Urinary bladder (tissue), 4 donors: ENCODE measurements around the gene THBS3. TPM values are rescaled to one million over a fixed set of nuclear protein-coding genes. Genes with fewer than 3 reads are reported as not detected.
"Not testable (repeated sequence)": the region's sequence is repeated elsewhere in the genome, so short reads cannot be mapped to it uniquely, and the experiment has no call there.

ENCODE experiments used
- DNase-seq: peaks from one replicate; pipeline ENCODE4 v3.0.0-alpha.2; 2015; ENCODE audit errors: extremely low spot score
- H3K27ac ChIP-seq: one replicate; pipeline ENCODE4 v1.5.1; 2013; ENCODE audit warnings: low read depth, mild to moderate bottlenecking, moderate library complexity
- H3K36me3 ChIP-seq: one replicate; pipeline ENCODE4 v1.6.1; 2013; ENCODE audit warnings: mild to moderate bottlenecking, moderate library complexity; ENCODE audit not compliant: insufficient read depth
- H3K4me1 ChIP-seq: one replicate; pipeline ENCODE4 v1.6.1; 2013; ENCODE audit warnings: mild to moderate bottlenecking, moderate library complexity; ENCODE audit not compliant: insufficient read depth
- H3K4me3 ChIP-seq: one replicate; pipeline ENCODE4 v1.5.1; 2013; ENCODE audit warnings: low read depth, low read length
- WGBS: extraction: QIAGEN DNeasy Blood & Tissue Kit; methylation state at CpG from one replicate; pipeline ENCODE4 v1.1.7; 2013; 5-methylcytosine and 5-hydroxymethylcytosine counted together
- polyA plus RNA-seq: library from polyadenylated mRNA; stranded (reverse); fragments of 200-250 nt; gene quantifications from one replicate; pipeline ENCODE4 v1.2.3, GENCODE V29; 2013
- small RNA-seq: library from RNA; depleted of rRNA; stranded (forward); fragments of <200 nt; gene quantifications from one replicate; pipeline ENCODE3, GENCODE V24; 2014
- total RNA-seq: library from RNA; depleted of rRNA; stranded (reverse); fragments of >200 nt; gene quantifications from one replicate; pipeline ENCODE4 v1.2.3, GENCODE V29; 2014
- donor health status: healthy with polysubstance abuse.
- donor health status: healthy.

THBS3 gene
- total and polyA plus RNA-seq, 2 donors = 24.5 to 57.2 TPM

- H3K4me3 ChIP-seq, H3K4me1 ChIP-seq, H3K27ac ChIP-seq, H3K36me3 ChIP-seq, DNase-seq: not testable (repeated sequence)
- WGBS = 91% methylated on average over 11 of the region's 11 CpGs
These were observed 43.1 kb downstream of the THBS3 start for GRCh38 chr1:155164625-155165024.

DNA sequence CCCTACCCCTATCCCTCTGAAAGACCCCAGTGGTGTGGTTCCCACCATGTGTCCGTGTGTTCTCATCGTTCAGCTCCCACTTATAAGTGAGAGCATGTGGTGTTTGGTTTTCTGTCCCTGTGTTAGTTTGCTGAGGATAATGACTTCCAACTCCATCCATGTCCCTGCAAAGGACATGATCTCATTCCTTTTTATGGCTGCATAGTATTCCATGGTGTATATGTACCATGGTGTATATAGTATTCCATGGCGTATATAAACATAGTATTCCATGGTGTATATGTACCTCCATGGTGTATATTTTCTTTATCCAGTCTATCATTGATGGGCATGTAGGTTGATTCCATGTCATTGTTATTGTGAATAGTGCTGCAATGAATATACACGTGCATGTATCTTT, 43.9 kb downstream of the THBS3 start:
- DNase-seq, H3K4me3 ChIP-seq, H3K4me1 ChIP-seq, H3K36me3 ChIP-seq, H3K27ac ChIP-seq: not testable (repeated sequence)
- WGBS = 95% methylated on average over 4 of the region's 4 CpGs

- WGBS = 98% methylated on average over 6 of the region's 6 CpGs
- not testable (repeated sequence) for H3K27ac ChIP-seq, H3K4me3 ChIP-seq, DNase-seq, H3K4me1 ChIP-seq, H3K36me3 ChIP-seq
These were observed 45.1 kb downstream of the THBS3 start for GRCh38 chr1:155162631-155163030.

DNA sequence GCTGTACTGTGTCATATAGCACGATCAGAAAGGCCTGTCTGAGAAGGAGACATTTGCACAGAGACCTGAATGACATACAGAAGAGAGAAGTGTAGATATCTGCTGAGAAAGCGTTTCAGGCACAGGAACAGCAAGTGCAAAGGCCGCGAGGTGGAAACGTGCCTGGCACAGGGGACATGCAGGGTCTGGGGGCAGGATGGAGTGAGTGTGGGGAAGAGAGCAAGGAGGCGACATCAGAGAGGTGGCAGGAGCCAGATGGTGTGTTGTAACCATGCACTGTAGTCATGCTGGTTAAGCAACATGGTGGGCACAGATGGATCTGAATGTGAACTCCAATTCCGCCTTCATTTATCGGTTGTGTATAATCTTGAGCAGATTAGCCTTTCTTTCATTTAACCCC, 47.6 kb downstream of the THBS3 start:
- H3K4me3 ChIP-seq = no peak overlapping the region
- WGBS = 73% methylated on average over 8 of the region's 8 CpGs
- DNase-seq = no peak
- no peaks in the 10 kb centered on the region for H3K36me3 ChIP-seq
- H3K27ac ChIP-seq = no peak overlapping the region
- no peaks in the 10 kb centered on the region for H3K4me1 ChIP-seq

- H3K4me1 ChIP-seq = no peaks in the 10 kb centered on the region
- H3K36me3 ChIP-seq = no peaks in the 10 kb centered on the region
- H3K4me3 ChIP-seq = no peak overlapping the region
- H3K27ac ChIP-seq = no peak overlapping the region
- 69% methylated on average over 1 of the region's 1 CpG for WGBS
- no peak for DNase-seq
These were observed 48.7 kb downstream of the THBS3 start for GRCh38 chr1:155158991-155159390.

GRCh38 chr1:155155996-155156643, 51.6 kb downstream of the THBS3 start:
- not testable (repeated sequence) for H3K4me3 ChIP-seq, DNase-seq, H3K4me1 ChIP-seq, H3K27ac ChIP-seq, H3K36me3 ChIP-seq
- WGBS = 66% methylated on average over 3 of the region's 3 CpGs

Small RNA genes lying within 50 kb of the gene (small RNA-seq; reads per million reads assigned to genes)
- not detected for gene HMGN2P18

Other genes with a start within 250 kb of the THBS3 start
- 10.8 TPM for gene PYGO2, start 246.1 kb downstream of the THBS3 start, total RNA-seq
- 29.2 TPM for gene PYGO2, start 246.1 kb downstream of the THBS3 start, polyA plus RNA-seq
- gene SHC1, start 237.2 kb downstream of the THBS3 start, total RNA-seq = 61.2 TPM
- gene SHC1, start 237.2 kb downstream of the THBS3 start, polyA plus RNA-seq = 110 TPM
- 38.4 TPM for gene CKS1B, start 233.2 kb downstream of the THBS3 start, total RNA-seq
- 54.9 TPM for gene CKS1B, start 233.2 kb downstream of the THBS3 start, polyA plus RNA-seq
- 10.5 TPM for gene FLAD1, start 224.6 kb downstream of the THBS3 start, total RNA-seq
- gene FLAD1, start 224.6 kb downstream of the THBS3 start, polyA plus RNA-seq = 27.9 TPM
- gene LENEP, start 214.3 kb downstream of the THBS3 start, total RNA-seq = not detected
- not detected for gene LENEP, start 214.3 kb downstream of the THBS3 start, polyA plus RNA-seq
- gene ZBTB7B, start 205.1 kb downstream of the THBS3 start, total RNA-seq = 14.7 TPM
- 52.0 TPM for gene ZBTB7B, start 205.1 kb downstream of the THBS3 start, polyA plus RNA-seq
- gene DCST2, start 174.1 kb downstream of the THBS3 start, total RNA-seq = 0.53 TPM
- gene DCST2, start 174.1 kb downstream of the THBS3 start, polyA plus RNA-seq = 1.2 TPM
- not detected for gene DCST1, start 174.1 kb downstream of the THBS3 start, total RNA-seq
- gene DCST1, start 174.1 kb downstream of the THBS3 start, polyA plus RNA-seq = not detected
- 38.3 TPM for gene ADAM15, start 156.6 kb downstream of the THBS3 start, total RNA-seq
- gene ADAM15, start 156.6 kb downstream of the THBS3 start, polyA plus RNA-seq = 118 TPM
- 7.5 TPM for gene EFNA4, start 144.2 kb downstream of the THBS3 start, total RNA-seq
- gene EFNA4, start 144.2 kb downstream of the THBS3 start, polyA plus RNA-seq = 8.1 TPM
- 1.2 TPM for gene EFNA3, start 129.1 kb downstream of the THBS3 start, total RNA-seq
- gene EFNA3, start 129.1 kb downstream of the THBS3 start, polyA plus RNA-seq = 2.3 TPM
- gene EFNA1, start 80.0 kb downstream of the THBS3 start, total RNA-seq = 31.1 TPM
- gene EFNA1, start 80.0 kb downstream of the THBS3 start, polyA plus RNA-seq = 44.6 TPM
- 19.5 TPM for gene SLC50A1, start 72.0 kb downstream of the THBS3 start, total RNA-seq
- gene SLC50A1, start 72.0 kb downstream of the THBS3 start, polyA plus RNA-seq = 31.7 TPM
- 15.8 TPM for gene DPM3, start 67.4 kb downstream of the THBS3 start, total RNA-seq
- gene DPM3, start 67.4 kb downstream of the THBS3 start, polyA plus RNA-seq = 205 TPM
- 53.0 TPM for gene KRTCAP2, start 34.6 kb downstream of the THBS3 start, total RNA-seq
- gene KRTCAP2, start 34.6 kb downstream of the THBS3 start, polyA plus RNA-seq = 266 TPM
- 0.85 TPM for gene TRIM46, start 34.0 kb downstream of the THBS3 start, total RNA-seq
- 1.1 TPM for gene TRIM46, start 34.0 kb downstream of the THBS3 start, polyA plus RNA-seq
- gene MTX1, start 798 bp upstream of the THBS3 start, total RNA-seq = 13.6 TPM
- gene MTX1, start 798 bp upstream of the THBS3 start, polyA plus RNA-seq = 40.2 TPM
- gene ENTREP3, start 47.6 kb upstream of the THBS3 start, total RNA-seq = 2.6 TPM
- gene ENTREP3, start 47.6 kb upstream of the THBS3 start, polyA plus RNA-seq = 37.8 TPM
- gene SCAMP3, start 54.5 kb upstream of the THBS3 start, total RNA-seq = 13.1 TPM
- gene SCAMP3, start 54.5 kb upstream of the THBS3 start, polyA plus RNA-seq = 74.9 TPM
- gene CLK2, start 65.6 kb upstream of the THBS3 start, total RNA-seq = 29.7 TPM
- 42.3 TPM for gene CLK2, start 65.6 kb upstream of the THBS3 start, polyA plus RNA-seq
- 3.0 TPM for gene HCN3, start 69.6 kb upstream of the THBS3 start, total RNA-seq
- gene HCN3, start 69.6 kb upstream of the THBS3 start, polyA plus RNA-seq = 3.2 TPM
- gene PKLR, start 93.5 kb upstream of the THBS3 start, total RNA-seq = not detected
- not detected for gene PKLR, start 93.5 kb upstream of the THBS3 start, polyA plus RNA-seq
- 73.1 TPM for gene FDPS, start 101.0 kb upstream of the THBS3 start, total RNA-seq
- gene FDPS, start 101.0 kb upstream of the THBS3 start, polyA plus RNA-seq = 92.6 TPM
- gene RUSC1, start 113.0 kb upstream of the THBS3 start, total RNA-seq = 13.8 TPM
- 36.3 TPM for gene RUSC1, start 113.0 kb upstream of the THBS3 start, polyA plus RNA-seq